HG03045 (cell line): ENCODE data around the gene GBF1.

Experiments used
- ATAC-seq: cut with Tn5 transposase; IDR thresholded peaks from one replicate; pipeline ENCODE4 v1.9.1; 2021; ENCODE audit warnings: mild to moderate bottlenecking, moderate library complexity; ENCODE audit not compliant: unreplicated experiment

GBF1 gene

GRCh38 chr10:102389894-102390293 is 144.6 kb downstream of the GBF1 start:
- ATAC-seq: no peak

- no peak for ATAC-seq
Observed at GRCh38 chr10:102392306-102392705, 147.0 kb downstream of the GBF1 start.

- ATAC-seq: no peak
Observed at GRCh38 chr10:102393411-102394078, 148.2 kb downstream of the GBF1 start.

DNA sequence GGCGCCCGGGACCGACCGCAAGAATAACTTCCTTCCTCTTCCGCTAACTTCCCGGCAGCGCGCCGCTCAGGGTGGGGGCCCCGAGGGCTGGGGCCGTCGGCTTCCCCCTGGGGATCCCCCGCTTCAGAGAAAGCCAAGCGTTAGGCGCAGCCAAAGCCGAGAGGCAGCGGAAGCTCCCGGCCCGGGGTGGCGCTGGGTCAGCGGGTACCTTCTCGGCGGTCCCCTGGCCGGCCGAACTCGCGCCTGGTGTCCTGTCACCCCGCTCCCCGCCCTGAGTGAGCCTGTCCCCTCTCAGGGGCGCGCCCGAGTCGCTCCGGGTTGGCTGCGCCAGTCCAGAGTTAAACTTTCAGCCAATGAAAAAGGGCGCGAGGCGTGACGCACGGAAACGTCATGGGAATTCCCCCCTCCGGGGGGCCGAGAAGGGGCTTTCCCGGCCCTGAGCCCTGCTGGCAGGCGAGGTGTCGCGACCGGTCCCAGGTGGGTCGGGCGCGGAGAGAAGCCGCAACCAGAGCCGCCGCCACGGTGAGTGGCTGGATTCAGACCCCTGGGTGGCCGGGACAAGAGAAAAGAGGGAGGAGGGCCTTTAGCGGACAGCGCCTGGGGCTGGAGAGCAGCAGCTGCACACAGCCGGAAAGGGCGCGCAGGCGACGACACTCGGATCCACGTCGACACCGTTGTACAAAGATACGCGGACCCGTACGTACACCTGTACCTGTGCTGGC is 148.9 kb downstream of the GBF1 start:
- peak; percentile 81 for ATAC-seq

DNA sequence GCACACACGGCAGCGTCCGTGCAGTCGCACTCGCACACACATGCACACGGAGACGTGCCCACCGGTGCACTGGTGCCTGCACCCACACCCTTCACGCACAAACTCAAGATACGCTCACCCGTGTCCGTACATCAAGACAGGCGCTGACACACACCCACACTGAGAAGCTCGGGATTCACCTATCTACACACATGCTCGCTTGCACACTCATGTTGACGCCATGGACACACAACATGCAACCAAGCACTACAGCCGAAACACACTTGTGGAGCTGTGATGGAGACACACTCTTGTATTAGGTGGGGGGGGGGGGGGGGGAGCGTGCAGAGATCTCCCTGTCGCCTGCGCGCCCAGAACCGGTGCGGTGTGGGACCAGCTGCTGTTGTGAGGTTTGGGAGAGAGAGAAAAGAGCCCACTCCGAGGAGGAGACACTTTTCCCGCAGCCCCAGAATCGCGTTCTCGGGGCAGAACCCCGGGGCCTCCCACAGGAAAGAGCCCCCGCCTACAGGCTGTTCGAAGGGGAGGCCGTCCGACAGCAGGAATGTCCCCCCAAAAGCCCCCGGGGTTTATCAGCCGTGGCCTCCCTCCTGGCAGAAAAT is 149.6 kb downstream of the GBF1 start:
- peak; percentile 3 for ATAC-seq

GRCh38 chr10:102395400-102396316 is 150.3 kb downstream of the GBF1 start, which contains the start of gene NFKB2:
Gene NFKB2 (plus strand): TSS chr10:102395705. CDS start chr10:102395960, 255 bp downstream.
- peak; percentile 28 for ATAC-seq

- no peak for ATAC-seq
Observed at GRCh38 chr10:102396317-102396650, 151.0 kb downstream of the GBF1 start.

DNA sequence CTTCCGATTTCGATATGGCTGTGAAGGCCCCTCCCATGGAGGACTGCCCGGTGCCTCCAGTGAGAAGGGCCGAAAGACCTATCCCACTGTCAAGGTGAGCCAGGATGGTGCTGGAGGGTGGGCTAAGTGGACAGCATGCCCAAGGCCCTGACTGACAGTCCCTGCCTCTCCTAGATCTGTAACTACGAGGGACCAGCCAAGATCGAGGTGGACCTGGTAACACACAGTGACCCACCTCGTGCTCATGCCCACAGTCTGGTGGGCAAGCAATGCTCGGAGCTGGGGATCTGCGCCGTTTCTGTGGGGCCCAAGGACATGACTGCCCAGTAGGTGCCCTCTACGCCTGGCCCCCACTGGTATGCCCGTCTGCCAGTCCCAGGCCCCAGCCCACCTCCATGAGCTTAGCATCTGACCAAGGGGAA is 151.4 kb downstream of the GBF1 start:
- no peak for ATAC-seq

DNA sequence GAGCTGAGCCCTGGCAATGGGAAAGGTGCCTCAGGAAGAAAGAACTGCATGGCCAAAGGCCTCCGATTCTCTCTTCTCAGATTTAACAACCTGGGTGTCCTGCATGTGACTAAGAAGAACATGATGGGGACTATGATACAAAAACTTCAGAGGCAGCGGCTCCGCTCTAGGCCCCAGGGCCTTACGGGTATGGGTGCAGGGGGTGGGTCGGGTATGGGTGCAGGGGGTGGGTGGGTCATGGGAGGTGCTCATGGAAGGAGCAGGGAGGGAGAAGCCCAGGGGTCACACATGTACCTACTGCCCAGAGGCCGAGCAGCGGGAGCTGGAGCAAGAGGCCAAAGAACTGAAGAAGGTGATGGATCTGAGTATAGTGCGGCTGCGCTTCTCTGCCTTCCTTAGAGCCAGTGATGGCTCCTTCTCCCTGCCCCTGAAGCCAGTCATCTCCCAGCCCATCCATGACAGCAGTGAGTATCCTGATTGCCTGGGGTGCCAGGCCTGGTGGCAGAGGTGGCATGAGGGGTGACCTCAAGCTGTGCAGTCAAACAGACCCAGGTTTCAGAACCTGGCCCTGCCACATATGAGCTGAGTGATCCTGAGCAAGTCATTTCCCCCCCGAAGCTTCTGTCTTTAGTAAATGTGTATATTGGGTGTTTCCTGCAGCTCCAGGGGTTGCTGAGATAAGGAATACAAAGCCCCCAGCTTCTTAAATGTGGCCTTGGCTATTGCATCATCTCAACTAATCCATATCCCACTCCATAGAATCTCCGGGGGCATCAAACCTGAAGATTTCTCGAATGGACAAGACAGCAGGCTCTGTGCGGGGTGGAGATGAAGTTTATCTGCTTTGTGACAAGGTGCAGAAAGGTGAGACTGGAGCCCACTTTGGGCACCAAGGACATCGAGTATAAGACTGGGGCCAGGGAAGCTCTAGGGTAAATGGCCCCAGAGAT is 152.2 kb downstream of the GBF1 start:
- ATAC-seq: no peak

GRCh38 chr10:102398172-102399020 is 153.1 kb downstream of the GBF1 start:
- ATAC-seq: no peak

- peak; percentile 30 for ATAC-seq
Observed at GRCh38 chr10:102399217-102400021, 154.1 kb downstream of the GBF1 start.

- ATAC-seq: no peak
Observed at GRCh38 chr10:102400076-102400475, 154.7 kb downstream of the GBF1 start.

DNA sequence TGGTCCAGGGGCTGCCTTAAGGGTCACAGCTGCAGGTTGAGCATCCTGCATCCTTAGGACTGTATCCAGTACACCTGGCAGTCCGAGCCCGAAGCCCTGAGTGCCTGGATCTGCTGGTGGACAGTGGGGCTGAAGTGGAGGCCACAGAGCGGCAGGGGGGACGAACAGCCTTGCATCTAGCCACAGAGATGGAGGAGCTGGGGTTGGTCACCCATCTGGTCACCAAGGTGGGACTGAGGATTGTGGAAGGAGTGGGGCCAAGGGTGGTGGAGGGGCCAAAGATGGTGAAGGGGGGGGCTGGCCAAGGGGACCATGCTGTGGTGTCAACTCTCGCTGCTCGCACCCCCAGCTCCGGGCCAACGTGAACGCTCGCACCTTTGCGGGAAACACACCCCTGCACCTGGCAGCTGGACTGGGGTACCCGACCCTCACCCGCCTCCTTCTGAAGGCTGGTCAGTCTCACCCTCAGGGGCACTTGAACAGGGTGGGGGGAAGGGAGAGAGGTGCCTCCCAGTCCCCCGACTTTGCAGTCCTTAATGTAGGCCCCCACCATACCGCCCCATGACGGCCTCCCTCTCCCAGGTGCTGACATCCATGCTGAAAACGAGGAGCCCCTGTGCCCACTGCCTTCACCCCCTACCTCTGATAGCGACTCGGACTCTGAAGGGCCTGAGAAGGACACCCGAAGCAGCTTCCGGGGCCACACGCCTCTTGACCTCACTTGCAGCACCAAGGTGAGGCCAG is 155.4 kb downstream of the GBF1 start:
- no peak for ATAC-seq

DNA sequence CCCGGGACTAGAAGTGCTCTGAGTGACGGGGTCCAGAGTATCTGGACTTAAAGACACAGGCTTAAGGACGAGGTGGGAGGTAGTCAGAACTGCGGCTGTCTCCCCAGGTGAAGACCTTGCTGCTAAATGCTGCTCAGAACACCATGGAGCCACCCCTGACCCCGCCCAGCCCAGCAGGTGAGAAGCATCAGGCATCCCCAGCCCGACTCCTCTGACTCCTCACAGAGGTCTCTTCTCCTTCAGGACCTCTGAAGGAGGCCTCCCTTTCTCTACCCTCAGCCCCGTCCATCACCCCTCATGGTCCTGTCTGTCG is 156.0 kb downstream of the GBF1 start:
- no peak for ATAC-seq

GRCh38 chr10:102401735-102402511 is 156.6 kb downstream of the GBF1 start:
- ATAC-seq: no peak

DNA sequence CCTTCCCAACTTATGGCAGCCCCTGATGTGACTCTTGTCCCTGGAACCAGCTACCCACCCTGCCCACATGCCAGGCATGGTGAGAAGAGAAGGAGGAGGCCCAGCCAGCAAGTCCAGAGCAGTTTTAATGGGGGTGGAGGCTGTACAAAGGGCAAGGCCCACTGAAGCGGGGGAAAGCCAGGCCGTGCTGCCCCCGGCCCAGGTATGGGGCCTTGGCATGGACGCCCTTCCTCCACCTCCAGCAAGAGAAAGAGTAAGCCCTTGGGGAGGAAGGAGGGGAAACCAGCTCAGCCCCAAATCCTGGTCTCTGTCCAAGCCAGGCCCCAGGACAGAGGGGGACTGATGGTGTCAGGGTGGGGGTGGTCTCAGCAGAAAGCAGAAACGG is 157.2 kb downstream of the GBF1 start:
- no peak for ATAC-seq

GRCh38 chr10:102403115-102403514 is 157.8 kb downstream of the GBF1 start:
- no peak for ATAC-seq
